Kidney (tissue), 14 donors: Measurements from ENCODE around the gene SEBOX. TPM values are rescaled to one million over a fixed set of nuclear protein-coding genes. Genes with fewer than 3 reads are reported as not detected.

ENCODE experiments used
- DNase-seq, 5 donors: peaks; one replicate each; pipeline ENCODE4 v3.0.0-alpha.2; 2013 to 2020
- FAIRE-seq: peaks from 2 replicates; lab custom pipeline; 2012; peaks lifted over from hg19 to GRCh38; lab: Jason Lieb, UNC
- H3K27ac ChIP-seq, 2 donors: one replicate each; pipeline ENCODE4 v1.7.0; 2013; ENCODE audit warnings: low read depth in 2 of 2, low read length in 2 of 2, inconsistent platforms in 1 of 2
- H3K27me3 ChIP-seq: one replicate; pipeline ENCODE4 v1.7.1; 2013; ENCODE audit warnings: low read length, inconsistent platforms; ENCODE audit not compliant: control insufficient read depth, insufficient read depth
- H3K36me3 ChIP-seq, 3 donors: one replicate each; pipeline versions ENCODE4 v1.7.0 to v1.7.1; 2013; ENCODE audit warnings: low read length in 3 of 3, control low read depth in 1 of 3, inconsistent platforms in 1 of 3; ENCODE audit not compliant: insufficient read depth in 3 of 3, control insufficient read depth in 2 of 3
- H3K4me1 ChIP-seq, 3 donors: one replicate each; pipeline versions ENCODE4 v1.7.0 to v1.7.1; 2013; ENCODE audit warnings: low read length in 3 of 3, inconsistent platforms in 1 of 3, low read depth in 1 of 3; ENCODE audit not compliant: control insufficient read depth in 2 of 3, insufficient read depth in 2 of 3
- H3K4me3 ChIP-seq, 3 donors: one replicate each; pipeline versions ENCODE4 v1.7.0 to v1.8.1; 2013; ENCODE audit warnings: low read length in 3 of 3, control low read depth in 1 of 3, inconsistent platforms in 1 of 3
- H3K9ac ChIP-seq, 3 donors: one replicate each; pipeline versions ENCODE4 v1.7.0 to v1.7.1; 2013; ENCODE audit warnings: low read length in 3 of 3, control low read depth in 1 of 3, inconsistent platforms in 1 of 3
- H3K9me3 ChIP-seq, 3 donors: one replicate each; pipeline versions ENCODE4 v1.7.0 to v1.7.1; 2013; ENCODE audit warnings: low read length in 3 of 3, control low read depth in 1 of 3, inconsistent platforms in 1 of 3; ENCODE audit not compliant: control insufficient read depth in 2 of 3, insufficient read depth in 1 of 3
- CTCF ChIP-seq: IDR thresholded peaks from 3 replicates; pipeline ENCODE4 v1.5.1; 2012; ENCODE audit warnings: mild to moderate bottlenecking, moderate library complexity, borderline replicate concordance; ENCODE audit not compliant: insufficient read depth; ENCODE audit errors: extremely low read depth
- intact Hi-C: fragments of 100-400 bp; cut with DNase I; formaldehyde crosslinking; loops from one replicate; pipeline ENCODE4 v1.11.1; 2022
- polyA plus RNA-seq: library from polyadenylated mRNA; stranded (reverse); fragments of 350-450 nt; fragmentation: Illumina TruSeq; extraction: RNeasy Lipid Tissue Mini Kit (QIAGEN cat#74804); gene quantifications from one replicate; pipeline ENCODE4 v1.2.3, GENCODE V29; 2014; ENCODE audit warnings: low read depth, low replicate concordance; ENCODE audit not compliant: insufficient read depth
- total RNA-seq: library from RNA; stranded (reverse); fragmentation: NEBNext Ultra II Directional; extraction: Animal tissue kit (Norgen Biotek cat#: 25700); gene quantifications from one replicate; pipeline ENCODE4 v1.2.1, GENCODE V29; 2021
- donor health status: control.
- donor health status: control.
- donor health status: control.
- donor health status: control.
- donor health status: control.
- donor health status: DM: yes; HTN: yes; CAD: no.
- donor health status: Normal renal cell carcinoma (clear cell type).

Gene SEBOX
- total and polyA plus RNA-seq, 2 donors from 2014 or later: not detected

- peaks cover 0 to 16% (median 0%) of the 10 kb centered on the region in 3 donors for H3K4me1 ChIP-seq
- no peak for FAIRE-seq
- DNase-seq: peak in 4 of 5 donors; percentile 59 to 89 (median 72)
These were observed 19.5 kb upstream of the SEBOX start for GRCh38 chr17:28384281-28385036.

GRCh38 chr17:28381141-28381825 lies 16.3 kb upstream of the SEBOX start:
- H3K9ac ChIP-seq: no peak overlapping the region
- intact Hi-C loops: no loop called here
- H3K27me3 ChIP-seq: peaks cover 2% of the 10 kb centered on the region
- no peak for FAIRE-seq
- peak overlapping the region in 1 of 3 donors; percentile 37 for H3K4me3 ChIP-seq
- H3K9me3 ChIP-seq: no peaks in the 10 kb centered on the region
- peaks cover 0 to 16% (median 0%) of the 10 kb centered on the region in 3 donors for H3K4me1 ChIP-seq
- peak; percentile 27 for TF ChIP-seq CTCF
- no peak overlapping the region for H3K27ac ChIP-seq
- DNase-seq: peak in 3 of 5 donors; percentile 60 to 64 (median 62)
- H3K36me3 ChIP-seq: no peaks in the 10 kb centered on the region

More at GRCh38 chr17:28384281-28385036, 19.5 kb upstream of the SEBOX start:
- peaks cover 0 to 6% (median 4%) of the 10 kb centered on the region in 3 donors for H3K36me3 ChIP-seq
- peak overlapping the region; percentile 57 to 81 (median 75) for H3K4me3 ChIP-seq
- H3K9ac ChIP-seq: peak overlapping the region in 2 of 3 donors; percentile 68 to 72
- no peaks in the 10 kb centered on the region for H3K9me3 ChIP-seq
- no peak for TF ChIP-seq CTCF
- H3K27ac ChIP-seq: peak overlapping the region; percentile 40 to 65
- intact Hi-C loops: no loop called here
- H3K27me3 ChIP-seq: peaks cover 2% of the 10 kb centered on the region

GRCh38 chr17:28379814-28380801 lies 15.1 kb upstream of the SEBOX start:
- H3K9ac ChIP-seq: no peak overlapping the region
- peaks cover 0 to 13% (median 0%) of the 10 kb centered on the region in 3 donors for H3K4me1 ChIP-seq
- H3K27me3 ChIP-seq: peaks cover 2% of the 10 kb centered on the region
- TF ChIP-seq CTCF: no peak
- H3K9me3 ChIP-seq: no peaks in the 10 kb centered on the region
- intact Hi-C loops: no loop called here
- DNase-seq: no peak
- no peaks in the 10 kb centered on the region for H3K36me3 ChIP-seq
- H3K4me3 ChIP-seq: no peak overlapping the region
- FAIRE-seq: no peak
- no peak overlapping the region for H3K27ac ChIP-seq
